ENCODE data around the gene TBC1D19.

The TBC1D19 gene

DNA sequence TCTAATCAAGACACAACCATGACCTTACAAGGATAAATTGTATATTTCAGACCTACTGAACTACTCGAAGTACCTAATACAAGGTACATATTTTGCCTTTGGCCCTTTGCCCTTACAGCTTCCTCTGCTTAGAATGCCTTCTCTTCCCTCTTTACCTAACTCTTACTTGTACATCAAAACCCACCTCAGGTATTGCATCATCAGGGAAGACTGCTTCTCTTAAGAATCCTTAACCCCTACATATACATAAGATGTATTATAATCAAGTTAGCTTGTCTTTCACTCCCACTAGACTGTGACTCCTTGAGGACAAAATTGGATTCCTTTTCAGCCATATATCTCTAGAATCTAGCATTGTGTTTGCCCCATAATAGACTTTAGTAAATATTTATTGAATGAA lies 175.0 kb downstream of the TBC1D19 start:
- no peak overlapping the region for H3K27ac ChIP-seq
- TF ChIP-seq, protein P1, sequence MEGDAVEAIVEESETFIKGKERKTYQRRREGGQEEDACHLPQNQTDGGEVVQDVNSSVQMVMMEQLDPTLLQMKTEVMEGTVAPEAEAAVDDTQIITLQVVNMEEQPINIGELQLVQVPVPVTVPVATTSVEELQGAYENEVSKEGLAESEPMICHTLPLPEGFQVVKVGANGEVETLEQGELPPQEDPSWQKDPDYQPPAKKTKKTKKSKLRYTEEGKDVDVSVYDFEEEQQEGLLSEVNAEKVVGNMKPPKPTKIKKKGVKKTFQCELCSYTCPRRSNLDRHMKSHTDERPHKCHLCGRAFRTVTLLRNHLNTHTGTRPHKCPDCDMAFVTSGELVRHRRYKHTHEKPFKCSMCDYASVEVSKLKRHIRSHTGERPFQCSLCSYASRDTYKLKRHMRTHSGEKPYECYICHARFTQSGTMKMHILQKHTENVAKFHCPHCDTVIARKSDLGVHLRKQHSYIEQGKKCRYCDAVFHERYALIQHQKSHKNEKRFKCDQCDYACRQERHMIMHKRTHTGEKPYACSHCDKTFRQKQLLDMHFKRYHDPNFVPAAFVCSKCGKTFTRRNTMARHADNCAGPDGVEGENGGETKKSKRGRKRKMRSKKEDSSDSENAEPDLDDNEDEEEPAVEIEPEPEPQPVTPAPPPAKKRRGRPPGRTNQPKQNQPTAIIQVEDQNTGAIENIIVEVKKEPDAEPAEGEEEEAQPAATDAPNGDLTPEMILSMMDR (IDR thresholded peaks at IDR 0.05) = no peak
- H3K4me2 ChIP-seq (ENCODE audit: low read length) = no peak overlapping the region
- H3K36me3 ChIP-seq (ENCODE audit: control insufficient read depth, insufficient read depth, low read length) = no peaks in the 10 kb centered on the region
- no peaks in the 10 kb centered on the region for H3K9me3 ChIP-seq (ENCODE audit: control insufficient read depth, low read length)
- no peak overlapping the region for H3K9ac ChIP-seq
- H3K4me3 ChIP-seq (ENCODE audit: low read depth, low read length) = no peak overlapping the region
- H3K4me1 ChIP-seq = peaks cover 3% of the 10 kb centered on the region
- H3K27me3 ChIP-seq (ENCODE audit: control insufficient read depth, insufficient read depth, low read length) = no peaks in the 10 kb centered on the region
- H2AFZ ChIP-seq = no peak overlapping the region
- no peaks in the 10 kb centered on the region for H3K79me2 ChIP-seq

DNA sequence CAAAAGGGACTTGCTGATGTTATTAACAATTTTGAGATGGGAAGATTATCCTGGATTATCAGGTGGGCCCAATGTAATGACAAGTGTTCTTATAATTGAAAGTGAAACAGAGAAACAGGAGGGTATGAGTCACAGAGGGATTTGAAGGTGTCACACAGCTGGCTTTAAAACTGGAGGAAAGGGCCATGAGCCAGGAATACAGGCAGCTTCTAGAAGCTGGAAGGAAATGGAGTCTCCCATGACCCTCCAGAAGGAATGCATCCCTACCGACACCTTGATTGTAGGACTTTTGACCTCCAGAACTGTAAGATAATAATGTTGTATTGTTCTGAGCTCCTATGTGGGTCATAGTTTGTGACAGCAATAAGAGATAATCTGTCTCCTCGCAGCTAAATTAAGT lies 178.8 kb downstream of the TBC1D19 start:
- Histone ChIP-seq H3K4me3 (ENCODE audit: low read depth, low read length) (no peak overlapping the region), H3K27me3 (ENCODE audit: control insufficient read depth, insufficient read depth, low read length) (no peaks in the 10 kb centered on the region), H3K36me3 (ENCODE audit: control insufficient read depth, insufficient read depth, low read length) (no peaks in the 10 kb centered on the region), H3K27ac (no peak overlapping the region), H3K4me1 (no peaks in the 10 kb centered on the region), H3K9me3 (ENCODE audit: control insufficient read depth, low read length) (no peaks in the 10 kb centered on the region), H3K79me2 (no peaks in the 10 kb centered on the region), H3K4me2 (ENCODE audit: low read length) (no peak overlapping the region), H2AFZ (no peak overlapping the region), H3K9ac (no peak overlapping the region)
- TF ChIP-seq, protein P1 (IDR thresholded peaks at IDR 0.05) = no peak

DNA sequence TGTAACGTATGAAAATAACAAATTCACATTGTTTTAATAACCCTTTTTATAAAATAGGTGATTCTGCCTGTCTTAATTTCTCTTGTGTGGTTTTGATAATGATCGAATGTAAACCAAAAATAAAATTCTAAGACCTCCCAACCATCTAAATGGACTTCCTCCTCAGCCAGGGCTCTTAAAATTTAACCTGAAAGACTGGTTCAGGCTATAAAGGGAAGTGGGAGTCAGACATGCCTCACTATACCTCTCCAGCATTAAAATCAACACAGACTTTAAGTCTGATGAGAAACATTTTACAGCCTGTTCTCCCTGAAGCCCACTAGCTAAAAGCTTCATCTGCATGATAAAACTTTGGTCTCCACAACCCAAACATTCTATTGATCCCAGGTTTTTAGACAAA lies 179.2 kb downstream of the TBC1D19 start:
- H3K27me3 ChIP-seq (ENCODE audit: control insufficient read depth, insufficient read depth, low read length) = no peaks in the 10 kb centered on the region
- no peak overlapping the region for H3K9ac ChIP-seq
- no peaks in the 10 kb centered on the region for H3K9me3 ChIP-seq (ENCODE audit: control insufficient read depth, low read length)
- no peaks in the 10 kb centered on the region for H3K79me2 ChIP-seq
- no peak overlapping the region for H3K4me2 ChIP-seq (ENCODE audit: low read length)
- no peak overlapping the region for H3K4me3 ChIP-seq (ENCODE audit: low read depth, low read length)
- no peaks in the 10 kb centered on the region for H3K36me3 ChIP-seq (ENCODE audit: control insufficient read depth, insufficient read depth, low read length)
- H3K4me1 ChIP-seq = no peaks in the 10 kb centered on the region
- TF ChIP-seq, protein P1 (IDR thresholded peaks at IDR 0.05) = no peak
- H2AFZ ChIP-seq = no peak overlapping the region
- no peak overlapping the region for H3K27ac ChIP-seq

DNA sequence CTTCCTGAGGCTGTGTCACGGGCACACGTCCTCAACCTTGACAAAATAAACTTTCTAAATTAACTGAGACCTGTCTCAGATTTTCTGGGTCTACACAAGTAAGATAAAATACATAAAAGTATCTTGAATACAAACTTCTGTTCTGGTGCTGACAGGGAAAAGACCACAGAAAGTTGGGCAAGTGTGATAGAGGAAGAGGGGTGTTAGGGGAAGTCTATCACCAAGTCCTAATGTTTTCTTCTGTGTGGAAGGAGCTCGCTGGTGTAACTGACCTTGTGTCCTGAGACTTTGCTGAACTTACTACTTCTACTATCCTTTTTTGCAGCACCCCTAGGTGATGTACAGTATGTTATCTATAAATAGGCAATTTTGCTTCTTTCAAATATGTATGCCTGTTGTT lies 179.8 kb downstream of the TBC1D19 start:
- Histone ChIP-seq H3K4me1 (no peaks in the 10 kb centered on the region), H2AFZ (no peak overlapping the region), H3K27ac (no peak overlapping the region), H3K27me3 (ENCODE audit: control insufficient read depth, insufficient read depth, low read length) (no peaks in the 10 kb centered on the region), H3K9ac (no peak overlapping the region), H3K4me3 (ENCODE audit: low read depth, low read length) (no peak overlapping the region), H3K36me3 (ENCODE audit: control insufficient read depth, insufficient read depth, low read length) (no peaks in the 10 kb centered on the region), H3K79me2 (no peaks in the 10 kb centered on the region), H3K9me3 (ENCODE audit: control insufficient read depth, low read length) (no peaks in the 10 kb centered on the region), H3K4me2 (ENCODE audit: low read length) (no peak overlapping the region)
- TF ChIP-seq, protein P1 (IDR thresholded peaks at IDR 0.05) = no peak

DNA sequence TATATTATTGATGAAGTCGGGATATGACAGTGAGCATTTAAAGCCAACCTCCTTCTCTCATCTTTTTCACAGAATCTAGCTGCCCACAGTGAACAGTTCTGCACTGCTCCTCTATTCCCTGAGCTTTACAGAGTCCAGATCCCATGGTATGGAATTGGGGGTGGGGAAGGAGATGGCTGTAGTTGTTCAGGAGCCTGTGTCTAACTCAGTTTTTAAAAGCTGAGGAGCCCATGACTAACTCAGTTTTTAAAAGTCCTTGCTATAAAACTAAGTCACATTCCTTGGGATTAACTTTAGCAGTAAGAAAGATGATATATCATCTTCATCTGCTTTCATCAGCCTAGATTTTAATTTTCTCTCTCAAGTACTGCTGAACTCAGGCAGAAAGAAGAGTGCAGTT lies 180.3 kb downstream of the TBC1D19 start:
- H3K9me3 ChIP-seq (ENCODE audit: control insufficient read depth, low read length) = no peaks in the 10 kb centered on the region
- TF ChIP-seq, protein P1 (IDR thresholded peaks at IDR 0.05) = no peak
- H3K79me2 ChIP-seq = no peaks in the 10 kb centered on the region
- no peak overlapping the region for H3K9ac ChIP-seq
- H3K4me2 ChIP-seq (ENCODE audit: low read length) = no peak overlapping the region
- H3K27ac ChIP-seq = no peak overlapping the region
- no peaks in the 10 kb centered on the region for H3K36me3 ChIP-seq (ENCODE audit: control insufficient read depth, insufficient read depth, low read length)
- no peaks in the 10 kb centered on the region for H3K4me1 ChIP-seq
- no peak overlapping the region for H2AFZ ChIP-seq
- no peak overlapping the region for H3K4me3 ChIP-seq (ENCODE audit: low read depth, low read length)
- no peaks in the 10 kb centered on the region for H3K27me3 ChIP-seq (ENCODE audit: control insufficient read depth, insufficient read depth, low read length)
